Stimulated activated CD4-positive, alpha-beta T cell treated with anti-CD3 and anti-CD28 coated beads, Interleukin-12 subunit alpha, Interleukin-12 subunit beta, amount 100 ng/mL, for 48 hours (primary cell): ENCODE results near the gene PEAK1.

Experiments
- DNase-seq, 3 donors: peaks; one replicate each; pipeline ENCODE4 v3.0.0-alpha.2; 2020; ENCODE audit warnings: low read depth in 2 of 3, low spot score in 1 of 3

Gene PEAK1

GRCh38 chr15:77068633-77069032, 351.3 kb downstream of the PEAK1 start:
- no peak for DNase-seq

- DNase-seq, result no peak
Measured at GRCh38 chr15:77067691-77068367, 352.1 kb downstream of the PEAK1 start.

- DNase-seq, result no peak
Measured at GRCh38 chr15:77066971-77067690, 352.8 kb downstream of the PEAK1 start.

DNA sequence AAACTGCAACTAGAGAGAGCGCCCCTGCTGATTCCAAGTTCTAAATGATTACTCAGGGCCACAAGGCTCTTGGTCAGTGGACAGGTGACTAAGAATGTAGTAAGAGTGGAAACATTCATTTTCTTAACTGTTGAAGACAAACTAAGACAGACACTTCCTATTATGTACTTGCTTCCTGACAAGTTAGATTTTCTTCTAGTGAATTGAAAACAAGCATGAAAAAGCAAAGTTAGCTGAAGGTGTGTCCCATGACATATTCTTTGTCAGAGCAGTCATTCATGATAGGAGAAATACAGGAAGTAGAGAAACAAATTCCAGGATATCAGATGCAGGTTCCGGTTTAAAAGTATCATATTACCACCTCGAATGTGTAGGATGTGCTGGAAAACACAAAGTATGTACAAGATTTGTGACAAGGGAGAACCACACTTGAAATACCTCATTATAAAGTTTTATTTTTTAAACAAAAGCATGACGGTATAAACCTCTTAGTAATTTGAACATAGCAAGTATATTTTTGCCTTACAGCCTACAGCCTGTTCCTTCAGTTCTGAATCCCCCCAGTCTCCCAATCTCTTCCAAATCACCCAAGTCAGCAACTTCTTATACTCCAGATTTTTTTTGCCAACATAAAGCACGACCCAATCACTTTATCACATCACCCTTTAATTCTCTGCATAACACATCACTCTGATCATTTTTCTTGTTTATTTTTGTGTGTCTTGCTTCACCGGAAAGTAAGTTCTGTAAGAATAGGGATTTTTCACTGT, 355.2 kb downstream of the PEAK1 start:
- DNase-seq, result no peak

GRCh38 chr15:77064063-77064462, 355.8 kb downstream of the PEAK1 start:
- DNase-seq, result no peak

DNA sequence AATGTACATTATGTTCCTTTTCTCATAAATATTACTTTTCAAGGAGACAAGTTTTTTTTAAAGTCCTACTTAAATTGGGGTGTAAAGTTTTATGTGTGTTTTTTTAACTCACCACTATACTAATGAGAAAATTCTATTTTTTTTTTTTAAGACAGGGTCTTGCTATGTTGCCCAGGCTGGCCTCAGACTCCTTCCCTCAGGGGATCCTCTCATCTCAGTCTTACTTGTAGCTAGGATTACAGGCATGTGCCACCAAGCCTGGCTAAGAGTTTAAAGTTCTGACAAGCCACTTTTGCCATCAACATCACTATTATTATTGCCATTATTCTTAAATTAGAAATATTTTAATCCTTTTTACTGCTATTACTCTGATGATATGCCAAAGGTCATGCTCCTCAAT, 356.7 kb downstream of the PEAK1 start:
- no peak for DNase-seq

GRCh38 chr15:77060546-77060945, 359.4 kb downstream of the PEAK1 start:
- no peak for DNase-seq

- DNase-seq, result no peak
Measured at GRCh38 chr15:77059786-77060361, 360.0 kb downstream of the PEAK1 start.

GRCh38 chr15:77058468-77058867, 361.4 kb downstream of the PEAK1 start:
- no peak for DNase-seq

DNA sequence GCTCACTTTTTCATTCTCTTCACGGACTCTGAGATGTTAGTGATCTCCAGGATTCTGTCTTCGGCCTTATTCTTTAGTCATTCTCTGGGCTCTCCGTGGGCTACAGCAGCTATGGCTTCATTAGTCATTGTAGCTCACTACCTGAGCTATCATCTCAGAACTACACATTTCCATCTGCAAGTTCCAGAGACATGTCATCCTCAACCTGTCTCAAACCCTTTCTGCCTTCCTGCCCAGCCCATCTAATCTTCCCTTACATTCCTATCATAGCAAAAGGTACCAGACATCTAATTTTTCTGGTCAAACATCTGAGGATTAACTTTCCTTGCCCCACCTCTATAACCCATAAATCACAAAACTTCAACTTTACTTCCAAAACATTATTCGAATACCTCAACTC, 362.2 kb downstream of the PEAK1 start:
- no peak for DNase-seq

DNA sequence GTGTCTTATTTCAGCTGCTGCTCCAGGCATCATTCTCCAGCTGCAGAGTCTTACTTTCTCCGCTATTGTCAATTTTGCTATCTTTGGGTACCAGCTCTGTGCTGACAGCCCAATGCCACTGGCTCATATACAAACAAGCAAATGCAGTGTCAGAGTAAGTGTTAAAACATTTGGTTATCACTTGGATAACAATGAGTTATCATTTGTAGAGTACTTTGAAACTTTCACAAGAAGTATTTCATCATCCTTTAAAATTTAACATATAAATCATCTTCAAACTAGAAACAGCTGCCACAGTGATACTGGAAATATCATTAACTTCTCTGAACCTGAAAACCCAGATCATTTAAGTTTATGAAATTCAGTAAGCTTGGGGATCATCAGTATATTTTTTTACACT, 362.8 kb downstream of the PEAK1 start:
- DNase-seq, result no peak

DNA sequence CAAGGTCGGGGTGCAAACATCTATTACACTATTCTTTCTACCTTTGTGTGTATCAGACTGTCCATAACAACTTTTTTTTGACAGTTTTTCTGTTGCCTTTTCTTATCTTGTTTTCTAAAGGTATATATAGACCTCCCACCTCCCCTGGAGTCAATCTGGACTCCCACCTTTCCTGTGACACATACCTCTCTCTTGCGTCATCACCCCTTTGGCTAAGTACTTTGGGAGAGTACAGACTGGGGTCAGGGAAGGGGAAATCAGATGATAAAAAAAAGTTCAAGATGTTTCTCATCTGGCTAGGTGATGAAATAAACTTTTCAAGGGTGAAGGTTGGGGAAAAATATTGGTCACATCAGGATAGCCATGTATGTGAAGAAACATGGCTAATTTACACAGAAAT, 366.2 kb downstream of the PEAK1 start:
- no peak for DNase-seq

- no peak for DNase-seq
Measured at GRCh38 chr15:77052556-77052955, 367.3 kb downstream of the PEAK1 start.
